ENCODE results near the gene DDX24.

DNA sequence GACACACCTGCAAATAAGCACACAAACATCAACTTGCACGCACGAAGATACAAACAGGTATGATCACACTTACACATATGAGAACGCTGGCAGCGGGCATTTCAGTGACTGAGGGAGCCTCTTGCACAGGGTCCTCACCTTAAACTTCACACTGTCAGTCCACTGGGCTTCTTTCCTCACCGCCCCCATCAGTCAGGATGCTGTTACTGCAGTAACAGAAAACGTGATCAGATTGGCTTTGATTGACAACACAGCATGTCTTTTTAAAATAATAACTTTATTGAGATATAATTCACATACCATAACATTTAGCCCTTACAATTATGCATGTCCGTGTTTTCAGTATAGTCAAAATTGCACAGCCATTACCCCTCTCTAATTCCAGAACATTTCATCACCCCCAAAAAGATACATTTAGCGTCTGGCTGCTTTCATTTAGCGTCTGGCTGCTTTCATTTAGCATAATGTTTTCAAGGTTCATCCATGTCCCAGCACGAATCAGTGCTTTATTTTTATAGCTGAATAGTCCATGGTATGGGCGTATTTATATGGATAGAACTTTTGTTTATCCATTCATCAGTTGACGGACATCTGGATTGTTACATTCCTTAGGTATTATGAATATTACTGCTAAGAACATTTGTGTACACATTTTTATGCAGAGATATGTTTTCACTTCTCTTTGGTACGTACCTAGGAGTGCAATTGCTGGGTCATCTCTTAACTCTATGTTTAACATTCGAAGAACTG, 75.5 kb downstream of the DDX24 start:
- TF ChIP-seq, protein P1, sequence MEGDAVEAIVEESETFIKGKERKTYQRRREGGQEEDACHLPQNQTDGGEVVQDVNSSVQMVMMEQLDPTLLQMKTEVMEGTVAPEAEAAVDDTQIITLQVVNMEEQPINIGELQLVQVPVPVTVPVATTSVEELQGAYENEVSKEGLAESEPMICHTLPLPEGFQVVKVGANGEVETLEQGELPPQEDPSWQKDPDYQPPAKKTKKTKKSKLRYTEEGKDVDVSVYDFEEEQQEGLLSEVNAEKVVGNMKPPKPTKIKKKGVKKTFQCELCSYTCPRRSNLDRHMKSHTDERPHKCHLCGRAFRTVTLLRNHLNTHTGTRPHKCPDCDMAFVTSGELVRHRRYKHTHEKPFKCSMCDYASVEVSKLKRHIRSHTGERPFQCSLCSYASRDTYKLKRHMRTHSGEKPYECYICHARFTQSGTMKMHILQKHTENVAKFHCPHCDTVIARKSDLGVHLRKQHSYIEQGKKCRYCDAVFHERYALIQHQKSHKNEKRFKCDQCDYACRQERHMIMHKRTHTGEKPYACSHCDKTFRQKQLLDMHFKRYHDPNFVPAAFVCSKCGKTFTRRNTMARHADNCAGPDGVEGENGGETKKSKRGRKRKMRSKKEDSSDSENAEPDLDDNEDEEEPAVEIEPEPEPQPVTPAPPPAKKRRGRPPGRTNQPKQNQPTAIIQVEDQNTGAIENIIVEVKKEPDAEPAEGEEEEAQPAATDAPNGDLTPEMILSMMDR (conservative IDR thresholded peaks at IDR 0.05 in 1 of 2, IDR thresholded peaks at IDR 0.05 in 1 of 2; ENCODE audit: extremely low read depth in 1 of 2, insufficient read depth in 1 of 2, low read depth in 1 of 2, low read length in 2 of 2) = peak; percentile 37 to 38
- TF ChIP-seq EZH2 (IDR thresholded peaks at IDR 0.05; ENCODE audit: borderline replicate concordance, low read length) = no peak
